Measurements from ENCODE around the gene USP34. TPM values are rescaled to one million over a fixed set of nuclear protein-coding genes. Genes with fewer than 3 reads are reported as not detected.
A peak's percentile ranks its signal among the peaks of the same experiment; 100 is the strongest.

USP34 gene
- total and polyA plus RNA-seq, 2 of the 4 experiments (the other 2 are of a cell fraction): 34.7 to 128 TPM

- Histone ChIP-seq H3K9me3 (ENCODE audit: control insufficient read depth, insufficient read depth, low read length) (no peaks in the 10 kb centered on the region), H3K4me3 (ENCODE audit: insufficient read depth, low read depth, low read length) (no peak overlapping the region), H2AFZ (replicated peaks; ENCODE audit: low read length, poor library complexity) (no peak overlapping the region), H3K23ac (ENCODE audit: low read depth, low read length) (0 out of 2 replicates have a peak overlapping the region, but pooled peaks have one; percentile 18), H3K14ac (replicated peaks; ENCODE audit: low read depth, low read length) (no peak overlapping the region), H3K27ac (ENCODE audit: insufficient read depth, low read length) (no peak overlapping the region), H4K20me1 (ENCODE audit: insufficient read depth, low read length) (no peaks in the 10 kb centered on the region; the same call in 1 of the 2 replicates), H3K4me2 (ENCODE audit: low read depth, low read length) (no peak overlapping the region), H4K5ac (ENCODE audit: low read depth, low read length) (no peak overlapping the region; the same call in 1 of the 2 replicates), H4K8ac (ENCODE audit: low read depth in 2 of 2, low read length in 2 of 2) (no peak overlapping the region), H2AK5ac (ENCODE audit: low read depth, low read length) (0 out of 2 replicates have a peak overlapping the region, but pooled peaks have one; percentile 20), H2BK120ac (ENCODE audit: low read depth, low read length) (no peak overlapping the region), H2BK15ac (ENCODE audit: low read depth, low read length) (no peak overlapping the region), H3K79me1 (ENCODE audit: low read depth in 1 of 2, low read length in 2 of 2) (peaks cover 11 to 12% of the 10 kb centered on the region in 2 experiments), H2BK20ac (ENCODE audit: low read depth, low read length) (no peak overlapping the region), H2BK5ac (ENCODE audit: low read depth, low read length, poor library complexity, severe bottlenecking) (no peak overlapping the region), H4K91ac (ENCODE audit: insufficient read depth, low read depth, low read length) (no peak overlapping the region), H3K18ac (ENCODE audit: low read depth, low read length) (no peak overlapping the region), H3K4ac (ENCODE audit: low read depth, low read length) (no peak overlapping the region), H2AK9ac (replicated peaks; ENCODE audit: low read depth, low read length, poor library complexity) (no peak overlapping the region), H3K9ac (ENCODE audit: low read depth, low read length) (no peak overlapping the region), H3K9me1 (ENCODE audit: insufficient read depth, low read length) (peaks cover 5% of the 10 kb centered on the region), H3K36me3 (ENCODE audit: control insufficient read depth, insufficient read depth, low read length) (peaks cover 22% of the 10 kb centered on the region), H3K56ac (ENCODE audit: extremely low read depth, insufficient read depth, low read length) (no peak overlapping the region), H3K4me1 (ENCODE audit: control insufficient read depth, insufficient read depth, low read length) (peaks cover 2% of the 10 kb centered on the region; the same call in 1 of the 2 replicates), H3K27me3 (ENCODE audit: control insufficient read depth, insufficient read depth, low read length) (no peaks in the 10 kb centered on the region)
- 100% methylated on average over 1 of the region's 5 CpGs; no CpG with 5 or more reads in 1 of the 2 experiments for WGBS, 2 experiments (ENCODE audit: extremely low coverage in 2 of 2, insufficient read length in 1 of 2)
- DNase-seq: no peak
- TF ChIP-seq CEBPB (IDR thresholded peaks at IDR 0.05; ENCODE audit: low read depth, low read length) (no peak), MXI1 (IDR thresholded peaks at IDR 0.05; ENCODE audit: borderline replicate concordance, low read depth, low read length) (no peak), ELK1 (IDR thresholded peaks at IDR 0.05; ENCODE audit: borderline replicate concordance, low read depth, low read length) (no peak), USF2 (IDR thresholded peaks at IDR 0.05; ENCODE audit: low read depth, low read length) (no peak), CTCF (conservative IDR thresholded peaks at IDR 0.05; ENCODE audit: low read depth, low read length) (no peak)
- intact Hi-C loops (cut with micrococcal nuclease): no loop called here
- dilution Hi-C loops (cut with HindIII; ENCODE audit: low sequenced_read_pairs, unreplicated experiment): no loop called here
- in situ Hi-C loops (cut with MboI; ENCODE audit: low sequenced_read_pairs): no loop called here
- ChIA-PET POLR2A (ENCODE audit: unreplicated experiment) (no interaction called here), CTCF (no interaction called here)
- BruUV-seq (replicated peaks): no TSS peak
- no peak for ATAC-seq (ENCODE audit: low read depth)
Observed at GRCh38 chr2:61254536-61254935, 216.4 kb downstream of the USP34 start.

Data from IMR-90 (cell line).